HG02884 (cell line): Measurements from ENCODE around the gene ZHX3.

ENCODE experiments used
- ATAC-seq: cut with Tn5 transposase; IDR thresholded peaks from one replicate; pipeline ENCODE4 v1.9.1; 2021; ENCODE audit warnings: mild to moderate bottlenecking, moderate library complexity; ENCODE audit not compliant: unreplicated experiment

ZHX3 gene

GRCh38 chr20:41173791-41174341 is 143.7 kb downstream of the ZHX3 start:
- no peak for ATAC-seq

GRCh38 chr20:41173161-41173721 is 144.3 kb downstream of the ZHX3 start:
- ATAC-seq: peak; percentile 77

DNA sequence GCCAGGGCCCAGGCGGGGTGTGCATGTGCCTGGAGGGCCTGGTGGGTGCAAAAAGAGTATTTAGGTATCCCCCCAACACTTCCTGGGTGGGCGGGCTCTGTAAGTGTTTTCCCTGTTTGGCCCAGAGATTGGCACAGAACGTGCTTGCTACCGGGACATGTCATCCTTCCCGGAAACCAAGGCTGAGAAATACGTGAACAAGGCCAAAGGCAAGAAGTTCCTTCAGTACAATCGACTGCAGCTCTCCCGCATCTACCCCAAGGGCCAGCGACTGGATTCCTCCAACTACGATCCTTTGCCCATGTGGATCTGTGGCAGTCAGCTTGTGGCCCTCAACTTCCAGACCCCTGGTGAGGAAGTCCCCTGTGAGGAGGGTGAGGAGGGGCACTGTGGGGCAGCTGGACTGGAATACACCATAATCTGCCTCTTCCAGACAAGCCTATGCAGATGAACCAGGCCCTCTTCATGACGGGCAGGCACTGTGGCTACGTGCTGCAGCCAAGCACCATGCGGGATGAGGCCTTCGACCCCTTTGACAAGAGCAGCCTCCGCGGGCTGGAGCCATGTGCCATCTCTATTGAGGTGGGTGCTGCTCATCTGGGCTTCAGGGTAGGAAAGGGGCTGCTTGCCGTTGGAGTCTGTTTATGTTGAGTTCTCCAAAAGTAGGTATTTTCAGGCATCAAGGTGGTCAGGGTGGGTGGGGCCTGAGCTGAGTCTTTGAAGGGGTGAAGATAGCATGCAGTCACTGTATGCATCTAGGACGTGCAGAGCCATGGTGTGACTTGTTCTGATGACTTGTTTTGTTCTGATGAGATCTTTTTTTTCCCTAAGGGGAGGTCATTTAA is 145.0 kb downstream of the ZHX3 start:
- ATAC-seq: peak; percentile 21

DNA sequence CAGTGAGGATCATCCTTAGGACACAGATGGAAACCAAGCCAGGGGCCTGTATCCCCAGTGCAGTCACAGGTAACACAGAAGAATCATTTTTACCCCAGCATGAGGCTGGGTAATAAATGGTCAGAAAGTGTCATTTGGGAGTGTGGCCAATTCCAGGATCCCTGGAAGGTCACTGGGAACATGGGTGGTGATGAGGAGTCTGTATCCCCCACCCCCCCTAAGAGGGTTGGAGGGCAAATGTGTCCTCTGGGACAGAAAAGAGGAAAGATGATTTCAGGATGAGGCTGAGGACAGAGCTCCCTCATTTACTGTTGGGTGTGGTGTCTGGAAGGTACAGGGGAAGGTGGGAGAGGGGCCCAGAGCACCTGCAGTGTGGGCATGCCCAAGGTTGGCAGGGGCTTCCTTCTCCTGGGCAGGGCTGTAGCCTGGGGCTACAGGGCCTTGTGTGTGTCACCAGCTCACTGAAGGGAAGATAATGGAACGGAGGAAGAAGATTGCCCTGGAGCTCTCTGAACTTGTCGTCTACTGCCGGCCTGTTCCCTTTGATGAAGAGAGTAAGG is 145.7 kb downstream of the ZHX3 start:
- no peak for ATAC-seq

DNA sequence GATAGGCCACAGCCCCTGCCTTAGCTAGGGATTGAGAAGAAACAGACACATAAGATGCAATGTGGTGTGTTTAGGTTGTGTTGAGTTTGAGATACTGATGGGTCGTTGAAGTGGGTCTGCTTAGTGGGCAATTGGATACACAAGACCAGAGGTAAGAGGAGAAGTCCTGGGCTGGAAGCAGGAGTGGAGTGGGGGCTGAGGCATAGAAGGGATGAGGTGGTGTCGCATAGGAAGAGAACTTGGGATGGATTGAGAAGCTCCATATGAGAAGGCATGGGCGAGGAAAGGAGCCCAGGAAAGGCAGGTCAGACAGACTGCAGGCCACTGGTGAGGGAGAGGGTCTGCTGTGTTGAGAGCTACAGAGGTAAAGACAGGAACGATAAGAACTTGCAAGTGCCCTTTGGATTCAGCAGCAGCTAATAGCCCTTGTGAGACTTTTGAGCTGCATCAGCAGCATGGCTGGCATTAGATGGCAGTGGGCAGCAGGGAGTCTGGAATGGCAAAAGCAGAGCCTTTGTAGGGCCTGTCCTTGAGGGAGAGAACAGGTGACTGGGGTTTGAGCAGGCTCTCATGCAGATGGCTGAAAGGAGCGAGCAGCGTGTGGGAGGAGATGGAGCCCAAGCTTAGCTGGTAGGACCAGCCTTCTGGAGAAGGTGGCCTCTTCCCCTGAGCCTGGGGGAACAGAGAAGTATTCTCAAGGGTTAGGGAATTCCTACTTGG is 147.0 kb downstream of the ZHX3 start:
- ATAC-seq: no peak

DNA sequence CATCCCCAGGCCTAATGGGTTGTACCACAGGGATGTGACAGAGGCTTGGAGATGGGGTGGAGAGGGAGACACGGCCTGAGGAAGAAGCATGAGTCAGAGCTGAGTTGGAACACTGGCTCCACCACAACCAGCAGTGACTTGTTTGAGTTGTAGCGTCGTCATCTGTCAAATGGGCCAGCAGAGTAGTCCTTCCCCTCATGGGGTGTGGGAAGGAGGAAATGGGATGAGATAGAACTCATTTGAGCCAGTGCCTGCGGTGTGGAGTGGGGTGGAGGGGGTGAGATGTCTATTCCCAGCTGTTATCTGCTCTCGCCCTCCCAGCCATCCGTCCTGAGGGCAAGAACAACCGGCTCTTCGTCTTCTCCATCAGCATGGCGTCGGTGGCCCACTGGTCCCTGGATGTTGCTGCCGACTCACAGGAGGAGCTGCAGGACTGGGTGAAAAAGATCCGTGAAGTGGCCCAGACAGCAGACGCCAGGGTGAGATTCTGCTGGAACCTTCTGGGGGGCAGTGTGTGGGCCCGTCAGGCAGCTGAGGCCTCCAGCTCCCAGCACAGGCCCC is 147.7 kb downstream of the ZHX3 start:
- no peak for ATAC-seq

- no peak for ATAC-seq
These were observed 148.3 kb downstream of the ZHX3 start for GRCh38 chr20:41169162-41169690.

DNA sequence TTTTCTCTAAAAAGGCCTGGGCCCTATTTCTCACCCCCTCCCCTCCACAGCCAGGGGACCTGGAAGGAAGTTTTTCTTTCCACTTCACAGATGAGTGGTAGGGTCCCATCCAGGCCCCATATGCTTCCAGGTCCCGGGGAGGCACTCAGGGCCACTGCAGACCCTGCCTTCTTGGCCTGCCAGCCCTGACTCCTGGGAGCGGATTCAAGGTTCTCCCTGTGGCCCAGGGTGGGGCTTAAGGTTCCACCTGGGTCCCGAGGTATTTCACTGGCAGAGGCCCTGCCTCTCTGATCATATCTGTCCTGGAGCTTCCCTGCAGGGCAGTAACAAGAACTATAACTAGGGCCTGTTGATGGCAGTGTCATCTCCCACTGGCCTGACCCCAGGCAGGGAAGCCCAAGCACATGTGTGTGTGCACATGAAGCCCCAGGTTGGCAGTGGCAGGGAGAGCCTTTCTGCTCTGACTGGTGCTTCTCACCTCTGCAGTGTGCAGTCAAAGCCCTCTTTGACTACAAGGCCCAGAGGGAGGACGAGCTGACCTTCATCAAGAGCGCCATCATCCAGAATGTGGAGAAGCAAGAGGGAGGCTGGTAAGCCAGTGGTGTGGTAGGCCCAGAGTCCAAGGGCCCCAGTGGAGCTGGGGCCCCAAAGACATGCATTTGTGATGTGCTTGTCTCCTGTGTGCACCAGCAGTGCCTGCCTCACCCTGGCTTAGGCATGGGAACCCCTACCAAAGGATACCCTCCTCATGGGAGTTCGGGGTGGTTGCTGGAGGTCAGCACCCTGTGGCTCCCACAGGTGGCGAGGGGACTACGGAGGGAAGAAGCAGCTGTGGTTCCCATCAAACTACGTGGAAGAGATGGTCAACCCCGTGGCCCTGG is 149.0 kb downstream of the ZHX3 start:
- no peak for ATAC-seq

GRCh38 chr20:41167481-41168253 is 149.9 kb downstream of the ZHX3 start:
- ATAC-seq: no peak

GRCh38 chr20:41167118-41167470 is 150.4 kb downstream of the ZHX3 start:
- no peak for ATAC-seq

- ATAC-seq: no peak
These were observed 151.1 kb downstream of the ZHX3 start for GRCh38 chr20:41166201-41167117.

- ATAC-seq: no peak
These were observed 152.3 kb downstream of the ZHX3 start for GRCh38 chr20:41165001-41165882.

GRCh38 chr20:41163821-41164220 is 153.7 kb downstream of the ZHX3 start:
- ATAC-seq: no peak

- ATAC-seq: no peak
These were observed 155.1 kb downstream of the ZHX3 start for GRCh38 chr20:41162396-41162795.

DNA sequence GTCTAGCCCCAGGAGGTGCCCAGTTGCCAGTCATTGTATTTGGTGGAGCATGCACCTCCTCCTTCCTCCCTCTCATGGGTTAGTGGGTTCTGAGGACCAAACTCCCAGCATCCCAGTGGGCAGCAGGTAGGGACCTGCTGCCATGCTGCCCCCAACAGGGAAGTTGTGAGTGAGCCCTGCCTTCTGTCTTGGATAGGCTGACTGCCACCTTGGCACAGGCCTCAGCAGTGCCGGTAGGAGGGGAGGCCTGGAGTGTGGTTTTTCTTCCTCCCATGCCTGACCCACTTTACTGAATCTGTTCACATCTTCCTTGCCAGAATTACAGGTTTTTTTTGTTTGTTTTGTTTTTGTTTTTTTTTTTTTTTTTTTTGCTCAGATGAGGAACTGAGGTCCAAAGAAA is 155.6 kb downstream of the ZHX3 start:
- no peak for ATAC-seq

DNA sequence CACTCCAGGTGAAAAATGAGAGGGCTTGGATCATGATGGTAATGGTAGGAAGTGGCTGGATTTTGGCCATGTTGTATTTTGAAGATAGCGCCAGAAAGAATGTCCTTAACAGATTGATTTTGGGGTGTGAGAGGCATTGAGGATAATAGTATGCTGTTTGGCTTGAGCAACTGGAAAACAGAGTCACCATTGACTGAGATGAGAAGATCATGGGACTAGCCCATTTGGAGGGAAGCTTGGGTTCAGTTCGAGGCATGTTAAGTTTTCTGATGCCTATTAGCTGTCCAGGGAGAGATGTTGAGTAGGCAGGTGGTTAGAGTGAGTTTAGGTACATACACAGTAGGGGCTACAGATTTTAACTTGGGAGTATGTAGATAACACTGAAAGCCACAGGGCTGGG is 156.8 kb downstream of the ZHX3 start:
- no peak for ATAC-seq

DNA sequence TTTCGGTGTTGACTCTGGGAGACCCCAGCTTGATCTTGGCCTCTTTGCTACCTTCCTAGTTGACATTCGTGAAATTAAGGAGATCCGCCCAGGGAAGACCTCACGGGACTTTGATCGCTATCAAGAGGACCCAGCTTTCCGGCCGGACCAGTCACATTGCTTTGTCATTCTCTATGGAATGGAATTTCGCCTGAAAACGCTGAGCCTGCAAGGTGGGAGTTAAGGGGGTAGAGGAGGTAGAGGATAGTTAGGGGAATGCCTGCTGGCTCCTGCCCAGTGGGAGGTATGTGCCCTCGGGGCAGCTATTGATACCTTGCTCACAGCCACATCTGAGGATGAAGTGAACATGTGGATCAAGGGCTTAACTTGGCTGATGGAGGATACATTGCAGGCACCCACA is 158.0 kb downstream of the ZHX3 start:
- ATAC-seq: no peak
